Vagina (tissue), 2 donors: ENCODE data around the gene HIVEP2. TPM values are rescaled to one million over a fixed set of nuclear protein-coding genes. Genes with fewer than 3 reads are reported as not detected.

ENCODE experiments used
- DNase-seq, 2 donors: peaks; one replicate each; pipeline ENCODE4 v3.0.0-alpha.2; 2017; ENCODE audit errors: extremely low spot score in 2 of 2
- H3K27ac ChIP-seq: fragments of 200-600 bp; sonication (generic); one replicate; pipeline ENCODE4 v1.5.1; 2019
- H3K27me3 ChIP-seq: fragments of 200-600 bp; sonication (generic); one replicate; pipeline ENCODE4 v1.5.1; 2019
- H3K36me3 ChIP-seq, 2 donors: fragments of 200-600 bp; sonication (generic); one replicate each; pipeline ENCODE4 v1.5.1; 2017 to 2019
- H3K4me1 ChIP-seq: fragments of 200-600 bp; sonication (generic); one replicate; pipeline ENCODE4 v1.5.1; 2019
- H3K4me3 ChIP-seq, 2 donors: fragments of 200-600 bp; sonication (generic); 1 replicate in 1 of 2; 2 replicates in 1 of 2; pipeline ENCODE4 v1.5.1; 2016 to 2019
- H3K9me3 ChIP-seq: fragments of 200-600 bp; sonication (generic); one replicate; pipeline ENCODE4 v1.5.1; 2019
- POLR2A ChIP-seq, 2 donors: fragments of 450-650 bp; IDR thresholded peaks; one replicate each; pipeline ENCODE4 v1.6.1; 2017; ENCODE audit warnings: antibody characterized with exemption in 2 of 2, mild to moderate bottlenecking in 2 of 2, moderate library complexity in 2 of 2
- POLR2AphosphoS5 ChIP-seq, 2 donors: sonication (generic); formaldehyde crosslinking; IDR thresholded peaks; one replicate each; pipeline ENCODE4 v1.9.0; 2017; ENCODE audit warnings: antibody characterized with exemption in 2 of 2, mild to moderate bottlenecking in 2 of 2, low read depth in 1 of 2; ENCODE audit not compliant: insufficient read depth in 1 of 2
- intact Hi-C: fragments of 100-400 bp; cut with DNase I; formaldehyde crosslinking; loops from one replicate; pipeline ENCODE4 v1.15.1; 2023
- total RNA-seq: library from RNA; depleted of rRNA; stranded (reverse); fragments of >200 nt; gene quantifications from one replicate; pipeline ENCODE4 v1.2.3, GENCODE V29; 2016
- TF ChIP-seq, protein P1 (sequence below), 3 experiments: fragments of 450-650 bp in 2 of 3; fragments of 200-600 bp in 1 of 3; sonication (generic) in 1 of 3; IDR thresholded peaks; one replicate each; pipeline ENCODE4 v1.5.1; 2017 to 2019; ENCODE audit warnings: antibody characterized with exemption in 3 of 3, mild to moderate bottlenecking in 2 of 3, moderate library complexity in 2 of 3

The HIVEP2 gene
- total RNA-seq, 1 donor from 2014 or later = 24.6 TPM

DNA sequence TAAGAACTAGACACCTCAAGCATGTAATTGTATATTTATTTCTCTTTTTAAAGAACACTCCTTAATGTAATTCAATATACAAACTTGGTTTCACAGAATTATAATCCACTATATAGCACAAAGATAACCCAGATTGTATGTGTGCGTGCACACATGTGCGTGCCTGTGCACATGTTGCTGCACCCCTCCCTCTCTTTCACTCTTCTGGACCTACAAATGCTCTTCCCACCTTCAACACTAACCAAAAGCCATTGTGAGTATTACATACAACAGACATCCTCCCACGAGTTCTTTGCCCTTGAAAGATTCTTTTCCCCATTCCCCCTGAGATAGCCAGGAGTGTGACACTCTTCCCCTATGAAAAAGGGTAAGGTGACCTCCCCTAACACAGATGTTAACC lies 193.5 kb downstream of the HIVEP2 start:
- intact Hi-C loops = no loop called here
- Histone ChIP-seq H3K27me3 (no peaks in the 10 kb centered on the region), H3K27ac (no peak overlapping the region), H3K9me3 (no peaks in the 10 kb centered on the region), H3K4me1 (no peaks in the 10 kb centered on the region), H3K4me3 (no peak overlapping the region), H3K36me3 (peaks cover 0 to 14% of the 10 kb centered on the region in 2 donors)
- TF ChIP-seq, protein P1, sequence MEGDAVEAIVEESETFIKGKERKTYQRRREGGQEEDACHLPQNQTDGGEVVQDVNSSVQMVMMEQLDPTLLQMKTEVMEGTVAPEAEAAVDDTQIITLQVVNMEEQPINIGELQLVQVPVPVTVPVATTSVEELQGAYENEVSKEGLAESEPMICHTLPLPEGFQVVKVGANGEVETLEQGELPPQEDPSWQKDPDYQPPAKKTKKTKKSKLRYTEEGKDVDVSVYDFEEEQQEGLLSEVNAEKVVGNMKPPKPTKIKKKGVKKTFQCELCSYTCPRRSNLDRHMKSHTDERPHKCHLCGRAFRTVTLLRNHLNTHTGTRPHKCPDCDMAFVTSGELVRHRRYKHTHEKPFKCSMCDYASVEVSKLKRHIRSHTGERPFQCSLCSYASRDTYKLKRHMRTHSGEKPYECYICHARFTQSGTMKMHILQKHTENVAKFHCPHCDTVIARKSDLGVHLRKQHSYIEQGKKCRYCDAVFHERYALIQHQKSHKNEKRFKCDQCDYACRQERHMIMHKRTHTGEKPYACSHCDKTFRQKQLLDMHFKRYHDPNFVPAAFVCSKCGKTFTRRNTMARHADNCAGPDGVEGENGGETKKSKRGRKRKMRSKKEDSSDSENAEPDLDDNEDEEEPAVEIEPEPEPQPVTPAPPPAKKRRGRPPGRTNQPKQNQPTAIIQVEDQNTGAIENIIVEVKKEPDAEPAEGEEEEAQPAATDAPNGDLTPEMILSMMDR (IDR thresholded peaks at IDR 0.05) = no peak
- no peak for TF ChIP-seq POLR2AphosphoS5 (IDR thresholded peaks at IDR 0.05; ENCODE audit: insufficient read depth in 1 of 2, low read depth in 1 of 2)
- no peak for TF ChIP-seq POLR2A (IDR thresholded peaks at IDR 0.05)
- no peak for DNase-seq

DNA sequence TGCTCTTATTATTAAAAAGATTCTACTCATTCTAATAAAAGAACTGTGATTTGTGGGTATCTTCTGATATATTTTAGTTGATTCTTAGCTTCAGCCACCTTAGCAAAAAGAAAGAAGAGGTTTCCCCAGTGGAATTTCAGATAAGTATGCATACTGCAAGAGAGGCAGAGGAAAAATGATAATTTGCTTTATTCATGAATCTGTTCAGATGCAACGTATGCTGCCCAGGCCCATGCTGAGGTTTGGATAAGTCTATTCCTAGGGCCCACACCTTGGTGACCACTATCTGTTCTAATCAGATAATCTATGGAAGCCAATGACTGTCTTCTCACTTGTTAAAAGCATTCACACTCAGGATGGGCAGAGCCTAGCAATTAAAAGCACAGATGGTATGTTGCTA lies 194.0 kb downstream of the HIVEP2 start:
- Histone ChIP-seq H3K27me3 (no peaks in the 10 kb centered on the region), H3K27ac (no peak overlapping the region), H3K36me3 (peaks cover 0 to 14% of the 10 kb centered on the region in 2 donors), H3K4me1 (no peaks in the 10 kb centered on the region), H3K4me3 (no peak overlapping the region), H3K9me3 (no peaks in the 10 kb centered on the region)
- no peak for DNase-seq
- TF ChIP-seq POLR2AphosphoS5 (IDR thresholded peaks at IDR 0.05; ENCODE audit: insufficient read depth in 1 of 2, low read depth in 1 of 2) (no peak), POLR2A (IDR thresholded peaks at IDR 0.05) (no peak)
- TF ChIP-seq, protein P1 (IDR thresholded peaks at IDR 0.05) = no peak
- intact Hi-C loops = no loop called here

DNA sequence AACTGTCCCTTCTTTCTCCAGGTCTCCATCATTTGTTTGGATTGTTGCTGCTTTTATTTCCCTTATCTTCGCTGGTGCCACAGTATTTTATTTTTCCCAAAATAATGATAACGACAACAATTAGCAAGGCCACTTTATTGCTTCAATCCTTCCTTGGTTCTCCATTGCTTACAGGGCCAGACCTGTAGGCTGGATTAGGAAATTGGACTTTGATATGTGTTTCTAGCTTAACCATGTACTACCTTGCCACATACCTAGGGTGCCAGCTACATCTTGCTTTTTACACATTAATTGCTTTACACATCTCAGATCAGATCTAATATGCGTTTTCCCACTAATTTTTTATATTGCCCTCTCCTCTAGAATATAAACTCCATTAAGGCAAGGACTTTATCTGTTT lies 195.4 kb downstream of the HIVEP2 start:
- H3K27ac ChIP-seq = no peak overlapping the region
- H3K36me3 ChIP-seq = peaks cover 0 to 14% of the 10 kb centered on the region in 2 donors
- no peaks in the 10 kb centered on the region for H3K4me1 ChIP-seq
- H3K27me3 ChIP-seq = no peaks in the 10 kb centered on the region
- no peaks in the 10 kb centered on the region for H3K9me3 ChIP-seq
- H3K4me3 ChIP-seq = no peak overlapping the region
- intact Hi-C loops = loop anchor here (10.0 kb wide), 1 partner anchor 215 kb away; no protein-coding TSS in a partner anchor
- DNase-seq = no peak
- TF ChIP-seq POLR2A (IDR thresholded peaks at IDR 0.05) (no peak), POLR2AphosphoS5 (IDR thresholded peaks at IDR 0.05; ENCODE audit: insufficient read depth in 1 of 2, low read depth in 1 of 2) (no peak)
- TF ChIP-seq, protein P1 (IDR thresholded peaks at IDR 0.05) = no peak

- Histone ChIP-seq H3K27ac (no peak overlapping the region), H3K4me3 (no peak overlapping the region), H3K9me3 (no peaks in the 10 kb centered on the region), H3K36me3 (no peaks in the 10 kb centered on the region), H3K4me1 (no peaks in the 10 kb centered on the region), H3K27me3 (no peaks in the 10 kb centered on the region)
- DNase-seq = no peak
- intact Hi-C loops = loop anchor here (10.0 kb wide), 1 partner anchor 218 kb away; no protein-coding TSS in a partner anchor
- TF ChIP-seq, protein P1 (IDR thresholded peaks at IDR 0.05) = no peak
- TF ChIP-seq POLR2AphosphoS5 (IDR thresholded peaks at IDR 0.05; ENCODE audit: insufficient read depth in 1 of 2, low read depth in 1 of 2) (no peak), POLR2A (IDR thresholded peaks at IDR 0.05) (no peak)
These were observed 198.5 kb downstream of the HIVEP2 start for GRCh38 chr6:142746524-142746923.

DNA sequence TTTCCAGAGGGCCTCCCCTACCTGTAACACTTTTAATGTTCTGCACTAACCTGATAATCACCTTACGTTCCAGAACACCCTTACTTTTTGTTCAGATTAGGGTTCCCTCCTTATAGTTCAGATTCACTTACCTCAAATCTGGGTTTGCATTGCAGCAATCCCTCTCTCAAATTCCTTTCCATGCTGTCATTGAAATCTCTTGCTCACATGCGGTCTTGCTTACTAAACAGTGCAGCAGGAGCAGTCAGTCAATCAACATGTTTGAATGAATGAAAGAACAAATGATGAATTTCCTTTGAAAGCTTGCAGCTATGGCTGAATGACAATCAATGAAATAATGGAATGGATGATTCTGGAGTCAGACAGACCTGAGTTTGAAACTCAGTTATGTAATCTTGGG lies 200.1 kb downstream of the HIVEP2 start:
- TF ChIP-seq POLR2AphosphoS5 (IDR thresholded peaks at IDR 0.05; ENCODE audit: insufficient read depth in 1 of 2, low read depth in 1 of 2) (no peak), POLR2A (IDR thresholded peaks at IDR 0.05) (no peak)
- TF ChIP-seq, protein P1 (IDR thresholded peaks at IDR 0.05) = no peak
- intact Hi-C loops = loop anchor here (10.0 kb wide), 1 partner anchor 220 kb away; no protein-coding TSS in a partner anchor
- Histone ChIP-seq H3K4me3 (no peak overlapping the region), H3K27ac (no peak overlapping the region), H3K4me1 (no peaks in the 10 kb centered on the region), H3K9me3 (no peaks in the 10 kb centered on the region), H3K36me3 (no peaks in the 10 kb centered on the region), H3K27me3 (no peaks in the 10 kb centered on the region)
- DNase-seq = no peak
